Astrocyte (in vitro differentiated cells and primary cell): ENCODE measurements around the gene ALOX5.

Experiments used
- CTCF ChIP-seq: IDR thresholded peaks from 2 replicates; pipeline ENCODE4 v1.5.1; 2011; ENCODE audit warnings: low read depth, mild to moderate bottlenecking, inconsistent platforms, low read length, moderate library complexity; ENCODE audit not compliant: insufficient read depth
- EZH2 ChIP-seq: IDR thresholded peaks from 2 replicates; pipeline ENCODE4 v1.6.1; 2012; ENCODE audit warnings: mild to moderate bottlenecking, low read length, inconsistent platforms; ENCODE audit not compliant: insufficient read depth

GRCh38 chr10:45422866-45423659, 49.0 kb downstream of the ALOX5 start:
- no peak for TF ChIP-seq EZH2
- no peak for TF ChIP-seq CTCF
